HG03064 (cell line): ENCODE results near the gene CRNN.

Experiments used
- ATAC-seq: cut with Tn5 transposase; IDR thresholded peaks from one replicate; pipeline ENCODE4 v1.9.1; 2021; ENCODE audit warnings: low read depth; ENCODE audit not compliant: unreplicated experiment

The CRNN gene

GRCh38 chr1:152413909-152414308 lies at the start of gene CRNN:
Gene CRNN (minus strand): TSS chr1:152414263. CDS start chr1:152412233, 2,030 bp downstream.
- ATAC-seq = no peak

GRCh38 chr1:152462636-152463035 lies 48.6 kb upstream of the CRNN start:
- no peak for ATAC-seq

DNA sequence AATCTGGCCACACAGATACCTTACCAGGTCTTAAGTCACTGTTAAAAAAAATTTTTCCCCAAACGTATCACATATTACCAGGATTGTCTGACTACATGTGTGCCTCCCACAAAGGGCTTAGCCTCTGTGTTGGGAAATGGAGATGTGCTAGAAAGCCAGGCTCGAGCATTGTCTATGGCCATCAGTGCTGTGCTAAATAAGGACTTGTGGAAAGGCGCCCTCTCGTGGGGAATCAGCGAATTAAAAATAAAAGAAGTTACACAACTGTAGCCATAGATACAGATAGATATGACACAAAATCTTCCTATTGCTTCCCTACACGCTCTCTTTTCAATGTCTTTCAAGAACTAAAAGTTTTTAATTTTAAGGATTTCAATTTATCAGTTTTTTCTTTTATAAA lies 47.5 kb upstream of the CRNN start:
- ATAC-seq = no peak

GRCh38 chr1:152460529-152460899 lies 46.5 kb upstream of the CRNN start:
- ATAC-seq = no peak

DNA sequence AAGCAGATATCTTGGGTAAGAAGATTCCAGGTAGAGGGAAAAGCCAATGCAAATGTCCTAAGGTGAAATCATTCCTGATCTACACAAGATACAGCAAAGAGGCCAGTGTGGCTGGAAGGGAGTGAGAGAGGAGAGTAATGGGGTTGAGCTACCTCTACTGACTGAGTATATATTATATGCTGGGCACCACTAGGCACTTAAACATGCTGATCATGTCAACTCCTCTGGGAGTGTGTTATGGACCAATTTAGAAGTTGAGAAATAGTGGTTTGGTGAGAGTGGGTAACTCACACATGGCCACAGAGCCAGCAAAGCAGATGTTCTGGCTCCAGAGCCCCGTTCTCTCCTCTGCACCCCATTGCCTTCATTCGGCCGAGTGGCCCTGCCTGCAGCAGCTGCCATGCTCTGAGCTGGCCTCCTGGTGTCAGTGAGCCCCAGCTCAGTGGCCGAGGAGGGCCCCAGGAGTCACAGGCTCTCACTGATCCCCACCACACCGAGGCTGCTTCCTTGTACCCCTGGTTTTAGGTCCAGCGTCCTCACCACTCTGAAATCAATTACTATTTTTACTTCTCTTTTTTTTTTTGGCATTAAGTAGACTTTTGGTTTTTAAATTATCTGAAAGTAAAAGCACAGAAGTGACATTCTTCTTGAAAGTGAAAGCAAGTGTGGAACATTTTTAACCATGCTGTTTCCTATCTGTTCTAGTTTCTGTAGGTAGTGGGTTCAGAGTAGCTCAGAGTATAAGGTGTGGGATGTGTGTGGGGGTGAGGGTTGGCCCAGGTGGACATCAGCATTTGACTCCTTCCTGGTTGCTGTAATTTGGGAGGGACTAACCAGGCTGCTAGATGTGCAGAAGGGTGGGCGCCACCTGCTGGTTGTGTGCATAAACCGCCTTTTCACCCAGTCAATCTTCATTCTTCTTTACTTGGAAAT lies 45.8 kb upstream of the CRNN start:
- ATAC-seq = peak; percentile 90

- no peak for ATAC-seq
Observed at GRCh38 chr1:152458384-152459185, 44.5 kb upstream of the CRNN start.

GRCh38 chr1:152457561-152457960 lies 43.5 kb upstream of the CRNN start:
- ATAC-seq = no peak

GRCh38 chr1:152457071-152457470 lies 43.0 kb upstream of the CRNN start:
- ATAC-seq = no peak

DNA sequence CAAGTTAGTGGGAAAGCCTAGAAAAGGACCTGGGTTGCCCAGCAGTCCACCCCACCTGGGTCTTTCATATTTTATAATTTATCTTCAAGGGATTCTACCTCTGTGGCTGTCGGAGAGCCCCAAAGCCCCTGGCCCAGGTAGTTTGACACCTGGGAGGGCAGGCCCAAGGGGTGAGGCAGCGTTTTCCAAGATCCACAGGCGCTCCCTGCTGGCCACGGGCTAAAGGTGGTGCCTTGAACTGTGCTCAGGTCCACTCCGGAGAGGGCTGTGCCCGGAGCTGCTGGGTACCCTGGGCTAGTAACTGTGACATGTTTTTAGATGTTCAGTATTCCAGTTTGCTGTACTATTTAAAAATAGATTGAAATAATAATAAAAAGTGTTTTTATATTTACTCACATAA lies 37.2 kb upstream of the CRNN start:
- no peak for ATAC-seq

GRCh38 chr1:152449661-152450060 lies 35.6 kb upstream of the CRNN start:
- ATAC-seq = no peak

GRCh38 chr1:152448496-152448895 lies 34.4 kb upstream of the CRNN start:
- ATAC-seq = no peak

DNA sequence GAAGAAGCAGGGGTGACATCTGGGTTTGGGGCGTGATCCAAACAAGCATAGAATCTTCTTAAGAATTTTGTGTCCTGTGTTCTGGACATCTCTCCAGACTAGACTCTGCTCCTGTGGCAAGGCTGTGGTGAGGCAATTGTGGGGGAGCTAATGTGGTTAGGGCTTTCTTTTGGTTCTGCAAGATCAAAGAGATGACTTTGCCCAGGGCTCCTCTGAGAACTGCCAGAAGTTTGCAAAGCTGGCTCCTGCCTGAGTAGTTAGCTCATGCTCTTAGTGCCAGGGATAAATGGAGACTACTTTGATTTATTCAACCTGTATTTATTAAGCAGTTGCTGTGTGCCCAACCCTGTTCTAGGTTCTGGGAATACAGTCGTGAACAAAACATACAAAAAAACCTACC lies 34.0 kb upstream of the CRNN start:
- no peak for ATAC-seq

- no peak for ATAC-seq
Observed at GRCh38 chr1:152447484-152447883, 33.4 kb upstream of the CRNN start.

DNA sequence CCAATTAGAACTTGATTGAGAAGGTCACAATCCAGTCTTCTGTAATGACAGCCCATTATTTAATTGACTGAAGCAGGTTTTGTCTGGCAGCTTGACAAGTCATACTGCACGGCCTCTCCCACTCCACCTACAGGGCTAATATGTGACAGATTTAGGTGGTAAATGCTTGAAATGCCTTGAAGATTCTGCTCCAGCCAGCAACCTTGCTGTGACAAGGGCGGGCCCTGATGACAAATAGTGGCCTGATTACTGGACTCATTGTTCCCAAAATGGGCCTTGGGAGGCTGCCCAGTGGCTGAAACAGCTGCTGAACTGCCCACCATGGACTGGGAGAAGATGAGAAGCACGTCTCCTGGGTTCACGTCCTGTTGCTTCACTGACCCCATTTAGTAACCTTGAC lies 30.0 kb upstream of the CRNN start:
- no peak for ATAC-seq

- no peak for ATAC-seq
Observed at GRCh38 chr1:152442765-152443164, 28.7 kb upstream of the CRNN start.

DNA sequence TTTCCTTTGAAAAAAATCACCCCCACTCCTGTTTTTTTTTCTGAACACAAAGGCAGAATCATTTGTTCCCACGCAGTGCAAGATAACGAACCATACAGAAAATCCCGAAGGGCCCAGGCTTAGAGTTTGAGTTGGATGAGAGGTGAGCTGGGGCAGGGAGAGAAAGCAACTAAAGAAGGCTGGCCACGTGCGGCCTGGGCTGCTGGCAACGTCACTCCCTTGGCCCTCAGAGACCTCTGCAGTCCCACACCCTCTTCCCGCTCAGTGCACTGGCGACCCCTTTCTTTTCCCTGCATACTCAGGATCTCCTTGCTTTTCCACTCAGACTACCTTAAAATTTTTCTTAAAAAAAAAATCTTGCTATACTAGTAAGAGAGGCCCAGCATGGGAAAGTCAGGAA lies 28.2 kb upstream of the CRNN start:
- ATAC-seq = no peak

GRCh38 chr1:152441756-152442155 lies 27.7 kb upstream of the CRNN start:
- no peak for ATAC-seq

- peak; percentile 69 for ATAC-seq
Observed at GRCh38 chr1:152440635-152441471, 26.8 kb upstream of the CRNN start.

DNA sequence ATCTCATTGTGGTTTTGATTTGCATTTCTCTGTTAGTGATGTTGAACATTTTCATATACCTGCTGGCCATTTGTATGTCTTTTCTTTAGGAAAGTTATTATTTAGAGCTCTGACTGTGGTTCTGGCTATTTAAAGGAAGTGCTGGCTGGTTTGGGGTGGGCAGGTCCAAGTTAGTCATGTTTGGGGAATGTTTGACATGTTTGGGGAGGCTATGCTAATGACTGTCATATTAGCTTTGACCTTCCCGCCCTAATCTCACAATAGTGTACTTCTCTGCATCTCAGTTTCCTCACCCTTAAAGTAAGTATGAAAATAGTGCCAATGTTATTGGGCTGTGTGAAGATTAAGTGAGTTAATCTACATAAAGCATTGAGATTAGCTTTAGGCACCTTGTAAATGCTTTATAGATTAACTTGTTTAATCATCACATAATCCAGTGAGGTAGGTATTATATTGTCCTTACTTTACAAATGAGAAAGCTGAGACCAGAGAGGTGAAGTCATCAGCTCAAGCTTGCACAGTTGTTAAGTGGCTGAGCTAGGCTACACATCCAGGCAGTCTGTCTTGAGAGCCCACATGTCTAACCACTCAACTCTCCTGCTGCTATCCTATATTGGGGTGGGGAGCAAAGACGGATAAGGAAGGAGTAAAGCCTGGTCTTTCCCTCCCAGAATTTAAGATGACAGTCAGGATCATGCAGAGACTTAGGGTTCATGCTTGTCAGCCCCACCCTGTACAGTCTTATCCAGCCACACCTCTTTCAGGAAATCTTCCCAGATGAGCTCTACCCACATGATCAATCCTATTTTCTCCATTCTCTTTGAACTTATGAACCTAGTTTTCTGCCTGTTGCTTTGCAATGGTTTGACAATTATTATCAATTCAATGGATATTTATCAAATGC lies 22.8 kb upstream of the CRNN start:
- ATAC-seq = no peak

- ATAC-seq = no peak
Observed at GRCh38 chr1:152427458-152427857, 13.4 kb upstream of the CRNN start.
